Activated CD8-positive, alpha-beta memory T cell treated with anti-CD3 and anti-CD28 coated beads for 24 hours (primary cell): ENCODE results near the gene PXMP4.

Source experiments
- DNase-seq: peaks from one replicate; pipeline ENCODE4 v3.0.0-alpha.2; 2020

PXMP4 gene

DNA sequence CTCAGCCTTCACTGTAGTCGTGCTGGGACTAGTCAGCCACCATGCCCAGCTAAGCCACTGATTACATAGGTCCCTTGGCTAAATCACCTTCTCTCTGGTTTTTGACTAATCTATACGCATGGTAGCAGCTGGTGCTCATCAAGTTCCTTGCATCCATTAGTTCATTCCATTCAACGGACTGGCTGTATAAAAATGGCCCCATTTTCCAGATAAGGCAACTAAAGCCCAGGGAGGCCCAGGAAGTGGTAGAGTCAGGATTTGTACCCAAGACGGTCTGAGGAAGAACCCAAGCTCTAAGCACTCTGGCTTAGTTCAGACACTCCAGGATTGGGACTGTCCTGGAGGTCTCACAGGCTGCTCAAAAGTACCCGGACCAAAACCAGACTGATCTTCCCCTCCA is 38.8 kb downstream of the PXMP4 start:
- DNase-seq, result no peak

DNA sequence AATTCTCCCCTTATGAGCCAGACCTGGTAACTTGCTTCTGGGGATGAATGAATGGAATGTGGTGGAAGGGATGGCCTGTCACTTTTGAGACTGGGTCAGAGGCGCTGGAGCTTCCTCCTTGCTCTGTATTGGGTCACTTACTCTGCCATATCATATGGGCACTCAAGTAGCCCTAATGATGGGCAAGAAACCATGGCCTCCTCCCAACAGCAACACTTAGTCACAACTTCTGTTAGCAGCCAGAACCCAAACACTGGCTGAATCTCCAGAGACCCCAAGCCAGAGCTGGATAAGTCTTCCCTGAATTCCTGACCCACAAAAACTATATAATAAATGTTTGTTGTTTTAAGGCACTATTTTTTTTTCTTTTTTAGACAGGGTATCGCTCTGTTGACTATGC is 39.4 kb downstream of the PXMP4 start:
- no peak for DNase-seq

DNA sequence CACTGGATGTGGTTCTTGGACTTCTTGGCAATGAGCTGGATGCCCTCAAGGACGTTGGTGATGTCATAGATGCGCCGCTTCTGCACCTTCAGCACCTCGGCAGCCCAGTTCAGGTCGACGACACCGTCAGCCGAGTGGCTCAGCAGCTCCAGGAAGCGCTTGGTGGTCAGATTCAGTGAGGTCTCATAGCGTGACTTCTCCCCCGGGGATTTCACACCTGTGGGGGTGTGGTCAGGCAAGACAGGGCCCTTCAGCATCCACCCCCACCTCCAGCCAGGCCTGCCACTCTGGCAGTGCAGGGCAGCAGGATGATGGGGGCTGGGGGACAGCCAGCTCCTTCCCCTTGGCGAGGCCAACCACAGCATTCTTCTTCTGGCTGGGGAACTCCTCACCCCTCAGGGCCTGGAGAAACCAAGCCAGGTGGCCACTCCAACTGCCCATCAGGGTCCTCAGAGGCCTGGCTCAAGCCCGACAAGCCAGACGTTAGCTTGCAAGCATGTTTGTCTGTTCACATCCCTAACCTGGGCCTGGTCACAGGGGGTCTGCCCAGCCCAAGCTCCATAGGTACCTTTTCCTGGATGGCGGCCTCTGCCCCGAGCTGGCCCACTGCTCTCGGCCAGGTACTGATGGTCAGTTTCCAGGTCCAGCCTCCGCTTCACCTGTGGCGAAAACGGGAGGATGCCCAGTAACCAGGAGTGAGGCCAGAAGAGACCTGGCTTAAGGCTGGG is 40.2 kb downstream of the PXMP4 start:
- DNase-seq, result no peak

DNA sequence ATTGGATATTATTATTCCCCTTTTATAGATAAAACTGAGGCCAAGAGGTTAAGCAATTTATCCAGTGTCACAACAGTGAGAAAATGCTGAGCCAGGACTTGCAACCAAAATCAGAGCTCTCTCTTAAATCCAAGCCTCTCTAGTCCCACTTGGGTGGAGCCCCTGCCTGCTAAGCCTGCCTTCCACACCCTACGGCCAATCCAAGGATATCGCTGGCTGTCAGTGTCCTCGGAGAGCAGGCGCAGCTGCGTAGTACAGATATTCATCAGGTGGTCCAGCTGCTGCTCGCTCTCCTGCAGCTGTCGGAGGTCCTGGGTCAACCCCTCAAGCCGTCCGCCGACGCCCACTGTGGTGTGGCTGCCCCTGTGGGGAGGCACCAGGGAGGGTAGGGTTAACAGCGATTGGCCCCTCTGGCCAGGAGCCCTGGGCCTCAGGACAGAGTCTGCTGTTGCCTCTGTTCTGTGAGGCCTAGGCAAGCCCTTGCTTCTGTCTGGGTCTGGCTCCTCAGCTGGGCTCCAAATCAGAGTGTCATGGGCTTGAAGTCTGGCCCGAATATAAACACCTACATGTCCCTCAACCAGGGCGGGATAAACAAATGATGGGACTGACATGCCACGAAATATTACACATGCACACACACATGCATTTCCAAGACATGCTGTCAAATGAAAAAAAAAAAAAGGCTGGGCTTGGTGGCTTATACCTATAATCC is 42.0 kb downstream of the PXMP4 start:
- DNase-seq, result no peak

DNA sequence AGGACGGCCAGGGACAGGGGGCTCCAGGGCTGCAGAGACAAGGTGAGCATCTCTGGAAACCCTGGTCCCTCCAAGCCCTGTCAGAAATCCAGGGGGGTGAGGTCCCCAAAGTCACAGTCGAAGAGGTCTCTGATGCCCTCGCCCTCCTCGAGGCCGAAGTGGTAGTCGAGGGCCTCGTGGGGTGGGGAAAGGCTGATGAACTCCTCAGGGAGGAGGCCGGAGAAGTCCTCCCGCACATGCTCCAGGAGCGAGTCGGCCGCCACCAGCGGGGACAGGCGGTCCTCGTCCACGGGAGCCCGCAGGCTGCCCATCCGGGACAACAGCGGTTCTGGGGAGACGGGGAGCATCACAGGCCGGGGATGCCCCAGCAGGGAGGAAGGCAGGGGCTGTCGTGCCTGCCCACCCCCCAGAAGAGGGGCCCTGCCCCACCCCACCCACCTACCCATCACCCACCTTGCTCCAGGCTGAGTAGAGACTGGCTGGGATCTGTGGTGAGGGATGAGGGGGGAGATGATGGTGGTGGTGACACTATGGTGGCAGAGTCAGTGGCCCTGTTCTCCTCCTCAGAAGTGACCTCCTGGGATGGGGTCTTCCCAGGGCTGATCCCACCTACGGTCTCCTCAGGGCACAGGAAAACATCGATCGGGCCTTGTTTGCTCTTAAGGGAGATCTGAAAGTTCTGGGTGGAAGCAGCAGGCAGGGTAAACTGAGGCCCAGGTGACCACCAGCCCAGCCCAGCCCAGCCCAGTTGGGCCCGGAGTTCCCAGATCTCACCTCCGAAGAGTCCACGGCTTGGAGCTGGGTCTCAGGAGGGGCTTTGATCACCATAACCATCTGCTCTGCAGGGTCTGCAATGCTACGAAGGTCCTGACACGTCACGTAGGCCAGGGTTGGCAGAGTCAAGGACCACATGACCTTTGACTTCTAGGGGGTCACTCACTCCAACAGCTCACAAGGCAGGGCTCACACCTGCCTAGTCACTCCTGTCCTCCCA is 43.2 kb downstream of the PXMP4 start:
- peak; percentile 54 for DNase-seq

DNA sequence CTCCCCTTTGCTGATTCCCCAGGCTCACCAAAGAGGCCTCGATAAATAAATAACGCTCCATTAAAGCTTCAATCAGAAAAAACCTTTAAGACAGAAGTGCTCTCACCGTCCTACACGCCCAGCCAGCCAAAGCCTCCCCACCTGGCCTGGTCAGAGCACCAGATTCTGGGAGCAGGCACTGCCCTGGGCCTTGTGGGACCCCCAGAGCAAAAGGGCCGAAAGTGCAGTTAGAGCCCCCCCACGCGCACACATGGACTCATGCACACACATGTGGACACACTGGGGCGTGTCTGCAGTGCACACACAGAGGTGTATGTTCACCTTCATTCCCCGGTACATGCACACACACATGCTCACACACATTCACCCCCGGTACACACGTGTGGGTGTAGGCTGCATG is 44.0 kb downstream of the PXMP4 start:
- no peak for DNase-seq

DNA sequence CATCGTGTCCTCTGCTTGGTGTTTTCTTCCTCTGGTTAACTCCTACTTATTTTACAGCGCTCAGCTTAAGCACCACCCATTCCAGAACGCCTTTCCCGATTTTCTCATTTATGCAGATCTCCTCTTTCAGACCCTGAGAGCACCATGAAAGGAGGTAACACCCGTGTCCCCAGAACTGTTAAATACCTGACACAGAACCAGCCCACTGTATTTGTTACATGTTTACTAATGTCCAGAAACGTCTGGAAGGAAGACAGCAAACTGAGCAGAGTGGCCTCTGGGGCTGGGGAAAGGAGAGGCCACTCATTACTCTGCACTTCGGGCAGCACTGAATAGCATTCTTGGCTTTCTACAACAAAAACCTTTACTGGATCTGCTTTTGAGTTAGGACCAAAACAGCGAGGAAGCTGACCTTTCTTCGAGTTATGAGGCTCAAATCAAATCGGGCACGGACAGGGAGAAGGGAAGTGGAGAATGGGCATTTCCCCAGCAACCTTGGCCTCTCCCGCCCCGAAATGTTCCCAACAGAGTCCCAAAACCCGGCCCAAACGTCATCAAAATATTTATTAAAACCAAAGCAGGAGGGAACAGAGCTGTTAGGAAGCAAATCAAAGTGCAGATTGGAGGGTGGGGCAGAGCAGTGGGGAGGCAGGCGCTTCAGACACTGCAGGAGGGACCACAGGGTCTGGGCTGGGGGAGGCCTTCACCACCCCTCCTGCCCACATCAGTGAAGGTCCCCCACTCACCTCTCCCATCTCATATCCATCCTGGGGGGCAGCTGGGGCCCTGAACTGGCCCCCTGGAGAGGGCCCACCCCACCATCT is 44.8 kb downstream of the PXMP4 start:
- no peak for DNase-seq

DNA sequence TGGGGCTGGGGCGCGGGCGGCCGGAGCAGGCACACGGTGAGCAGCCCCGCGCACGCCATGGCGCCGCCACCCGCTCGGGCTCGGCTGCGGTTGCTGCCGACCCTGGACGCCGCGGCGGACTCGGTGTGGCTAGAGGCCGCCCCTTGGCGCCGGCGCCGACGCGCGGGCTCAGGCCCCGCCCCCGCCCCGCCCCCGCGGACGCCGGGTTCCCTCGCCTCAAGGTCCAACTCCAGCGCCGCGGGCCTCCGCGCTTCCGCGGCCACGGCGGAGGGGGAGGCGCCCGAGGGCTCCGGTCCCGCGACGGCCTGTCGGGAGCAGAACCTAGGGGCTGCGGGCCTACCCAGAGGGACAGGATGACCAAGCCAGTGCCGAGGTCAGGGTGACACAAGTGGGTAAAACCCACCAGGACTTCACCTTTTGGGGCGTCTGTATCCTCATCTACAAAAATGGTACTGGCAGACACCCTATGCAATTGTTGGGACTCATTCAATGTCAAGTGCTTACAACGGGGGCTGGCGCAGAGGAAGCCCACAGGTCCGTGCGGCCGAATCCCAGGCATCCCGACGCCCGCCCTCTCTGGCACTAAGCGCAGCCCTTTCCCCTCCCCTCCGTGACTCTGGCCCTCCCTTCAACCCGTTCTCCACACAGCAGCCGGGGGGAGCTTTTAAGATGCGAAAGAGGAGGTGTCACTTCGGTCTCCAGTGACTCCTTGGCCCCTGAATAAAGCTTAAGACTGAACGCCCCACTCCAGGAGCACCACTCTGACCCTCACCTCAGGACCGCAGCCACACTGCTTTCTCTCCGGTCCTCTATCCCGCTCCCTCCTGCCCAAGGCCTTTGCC is 45.6 kb downstream of the PXMP4 start, which contains the start of gene NECAB3:
Gene NECAB3, minus strand, starts transcription at position 135 of the 842 bp plus-strand sequence. Its CDS starts 76 bp downstream, at position 59.
- peak; percentile 89 for DNase-seq

DNA sequence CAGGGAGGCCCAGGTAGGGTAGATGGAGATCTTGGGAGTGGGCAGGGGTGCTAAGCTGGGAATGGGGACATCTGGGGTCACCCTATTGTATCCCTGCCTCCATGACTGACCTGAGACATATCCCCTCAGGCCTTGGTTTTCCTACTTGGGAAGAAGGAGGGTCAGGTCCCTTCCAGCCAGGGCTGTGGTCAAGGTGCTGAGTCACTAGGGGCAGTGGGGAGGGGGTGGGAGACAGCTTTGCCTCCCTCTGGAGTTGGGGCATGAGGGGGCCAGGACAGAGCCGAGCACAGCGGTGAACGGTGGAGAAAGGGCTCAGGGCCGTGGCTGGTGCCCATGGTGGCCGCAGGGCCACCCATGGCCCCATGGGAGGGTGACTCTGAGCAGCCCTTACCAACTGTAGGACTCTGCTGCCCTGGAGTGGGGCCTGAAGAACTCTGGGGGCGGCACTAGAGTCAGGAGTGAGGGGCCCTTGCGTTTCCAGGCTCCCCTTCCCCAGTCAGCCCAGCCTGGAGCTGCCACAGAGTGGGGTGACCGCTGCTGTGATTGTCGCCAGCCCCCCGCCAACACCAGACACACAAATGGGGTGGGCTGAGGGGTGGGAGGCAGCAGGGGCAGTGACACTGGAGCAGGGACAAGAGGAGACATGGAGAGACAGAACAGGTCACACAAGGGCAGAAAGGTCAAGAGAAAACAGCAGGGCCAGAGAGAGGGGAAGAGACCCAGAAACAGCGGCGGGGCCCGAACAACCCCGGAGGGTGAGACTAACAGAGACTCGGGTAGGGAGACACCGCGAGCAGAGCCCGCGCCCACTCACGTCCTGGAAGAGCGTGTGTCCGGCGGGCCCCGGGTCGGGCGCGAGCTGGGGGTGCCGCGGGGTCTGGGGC is 46.5 kb downstream of the PXMP4 start:
- peak; percentile 71 for DNase-seq

DNA sequence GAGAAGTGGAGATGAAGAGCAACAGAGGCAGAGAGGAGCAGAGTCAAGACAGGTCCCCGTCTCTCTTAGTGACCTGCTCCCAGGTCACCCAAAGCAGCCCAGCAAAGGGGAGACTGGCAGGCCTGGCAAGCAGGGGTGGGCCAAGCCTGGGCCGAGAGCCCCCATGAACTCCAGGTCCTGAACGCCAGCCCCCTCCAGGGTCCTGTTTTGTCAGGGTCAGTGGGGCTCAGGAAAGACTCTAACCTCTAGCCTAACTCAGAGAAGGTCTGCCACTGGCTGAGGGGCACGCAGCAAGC is 47.0 kb downstream of the PXMP4 start:
- no peak for DNase-seq

DNA sequence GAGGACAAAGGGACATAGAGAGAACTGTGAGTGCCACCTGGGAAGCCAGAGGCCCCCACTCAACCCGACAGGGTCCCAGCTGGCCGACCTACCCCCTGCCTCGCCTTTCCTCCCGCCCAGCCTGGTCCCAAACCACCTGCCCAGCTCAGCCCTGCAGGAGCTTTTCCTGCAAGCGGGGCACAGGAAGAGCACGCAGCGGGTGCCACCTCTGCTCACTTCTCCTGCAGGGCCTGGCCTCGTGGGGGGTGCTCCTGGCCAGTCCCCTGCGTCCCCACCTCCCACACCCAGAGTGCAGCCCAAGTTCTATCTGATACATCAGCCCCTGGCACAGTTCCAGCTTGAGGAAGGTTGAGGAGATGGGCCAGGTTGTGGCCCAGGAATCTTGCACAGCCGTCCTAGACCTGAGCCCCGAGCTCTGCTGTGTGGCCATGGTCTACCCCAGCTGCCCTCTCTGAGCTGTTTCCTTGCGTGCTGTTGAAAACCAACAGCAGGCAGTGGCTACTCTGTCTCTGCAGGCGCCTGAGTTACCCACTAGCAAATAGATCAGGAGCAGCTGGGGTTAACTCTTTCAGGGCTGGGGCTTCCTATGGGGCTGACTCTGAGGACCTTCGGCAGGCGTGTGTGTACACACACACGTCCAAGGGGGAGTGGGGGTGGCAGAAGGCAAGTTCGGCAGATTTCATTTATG is 47.5 kb downstream of the PXMP4 start:
- DNase-seq, result no peak

DNA sequence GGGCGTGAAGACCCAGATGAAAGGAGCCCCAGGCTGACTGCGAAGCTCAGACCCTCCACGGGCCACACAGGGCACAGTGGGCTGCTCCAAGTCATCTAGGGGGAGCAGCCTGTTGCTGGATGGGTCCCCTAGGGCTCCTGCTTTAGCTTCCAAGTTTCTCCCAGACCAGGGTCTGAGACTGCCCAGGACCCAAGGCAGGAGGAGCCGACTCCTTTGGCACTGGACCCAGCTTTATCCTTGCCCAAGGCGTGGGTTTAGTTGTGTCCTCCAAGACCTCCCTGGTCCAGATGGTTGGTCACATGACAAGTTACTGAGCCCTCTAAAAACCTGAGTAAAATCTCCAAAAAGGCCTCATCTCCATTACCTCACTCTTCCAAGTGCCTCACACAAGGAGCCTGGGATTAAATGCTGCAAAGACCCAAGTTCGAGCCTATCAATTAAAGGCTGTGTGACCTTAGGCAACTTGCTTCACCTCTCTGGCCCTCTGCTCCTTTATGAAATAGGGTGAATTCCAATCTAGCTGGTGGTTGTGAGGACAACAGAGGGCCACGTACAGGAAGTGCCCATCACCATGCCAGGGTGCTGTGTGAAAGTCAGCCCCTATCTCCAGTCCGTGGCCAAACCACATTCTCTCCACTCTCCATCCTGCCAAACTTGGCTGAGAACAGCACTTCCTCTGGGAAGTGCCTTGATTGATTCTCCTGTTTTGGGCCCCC is 48.4 kb downstream of the PXMP4 start:
- no peak for DNase-seq

DNA sequence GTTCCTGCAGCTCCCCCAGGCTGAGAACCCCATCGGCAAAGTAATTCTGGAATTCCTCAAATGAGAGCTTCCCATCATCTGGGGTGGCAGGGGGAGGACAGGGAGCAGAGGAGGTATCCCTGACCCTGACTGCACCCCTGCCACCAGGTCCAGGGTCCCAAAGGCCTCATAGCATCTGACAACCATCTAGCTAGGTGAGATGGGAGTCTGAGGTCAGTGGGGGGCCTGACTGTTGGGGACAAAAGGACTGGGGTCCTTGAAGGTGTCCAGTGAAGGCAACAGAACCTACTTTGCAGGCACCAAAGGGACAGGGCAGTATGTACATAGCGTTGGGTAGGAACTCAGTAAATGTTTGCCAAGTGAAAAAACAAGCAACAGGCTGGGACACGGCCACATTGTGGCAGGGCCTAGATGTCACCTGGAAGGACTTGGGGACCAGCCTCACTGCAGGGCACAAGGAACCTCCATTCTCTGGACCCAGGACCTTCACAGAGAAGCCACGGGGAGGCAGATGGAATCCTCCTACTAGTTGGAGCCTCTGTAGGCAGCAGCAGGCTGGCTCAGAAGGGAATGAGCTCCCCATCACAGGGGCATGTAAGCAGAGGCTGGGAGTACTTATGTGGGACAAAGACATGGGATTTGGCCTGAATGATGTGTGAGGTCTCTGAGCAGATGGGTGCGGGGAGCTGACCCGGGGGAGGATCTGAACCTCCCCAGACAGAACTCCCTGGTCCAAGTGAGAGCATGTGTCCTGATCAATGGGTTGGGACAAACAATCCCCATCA is 49.2 kb downstream of the PXMP4 start:
- DNase-seq, result no peak

DNA sequence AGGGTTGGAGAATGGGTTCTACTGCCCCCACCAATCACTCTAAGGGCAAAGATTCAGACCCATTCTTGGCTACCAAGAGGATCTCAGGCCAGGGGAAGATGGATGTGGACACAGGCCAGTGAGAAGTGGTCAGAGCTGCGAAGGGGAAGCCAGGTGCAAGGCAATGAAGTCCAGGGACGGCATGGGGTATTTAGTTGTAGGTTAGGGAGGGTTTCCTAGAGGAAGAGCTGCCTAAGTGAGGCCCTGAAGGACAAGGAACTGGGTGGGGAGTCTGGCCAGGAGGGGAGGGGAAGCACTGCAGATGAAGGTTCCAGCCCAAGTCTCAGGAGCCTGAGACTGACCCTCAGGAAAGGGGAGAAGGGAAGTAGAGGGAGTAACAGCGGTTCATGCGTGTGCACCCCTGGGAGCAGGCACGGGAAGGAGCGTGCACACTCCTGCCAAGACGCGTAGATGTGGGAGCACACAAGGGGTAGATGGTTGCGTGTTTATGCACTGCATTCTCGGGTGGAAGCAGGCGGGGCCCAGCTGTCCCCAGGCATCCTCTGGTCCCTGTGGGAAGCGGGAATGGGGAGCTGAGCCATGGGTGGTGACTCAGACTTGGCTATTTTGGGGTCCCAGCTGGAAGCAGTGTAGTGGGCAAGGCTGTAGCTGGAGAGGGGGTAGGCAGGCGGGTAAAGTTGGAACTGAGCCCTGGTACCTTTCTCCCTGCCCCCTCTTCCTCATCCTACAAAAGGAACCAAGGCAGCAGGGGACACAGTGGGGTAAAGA is 50.1 kb downstream of the PXMP4 start:
- no peak for DNase-seq

DNA sequence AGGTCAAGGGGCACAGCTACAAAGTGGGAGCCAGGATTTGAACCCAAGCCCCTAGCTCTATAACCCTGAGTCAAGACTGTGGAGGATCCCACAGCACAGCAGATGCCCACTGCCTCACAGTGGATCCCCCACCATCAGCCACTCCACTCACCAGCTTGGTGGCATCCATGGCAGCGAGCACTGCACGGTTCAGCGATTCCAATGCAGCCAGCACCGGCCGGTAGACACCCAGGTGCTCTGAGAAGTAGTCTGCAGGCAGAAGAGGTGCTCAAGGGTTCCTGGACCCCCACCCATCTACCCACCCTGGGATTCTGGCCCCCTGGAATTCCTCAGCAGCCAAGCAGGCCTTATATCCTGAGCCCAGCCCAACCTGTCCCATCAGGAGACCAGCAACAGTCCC is 50.9 kb downstream of the PXMP4 start:
- no peak for DNase-seq

DNA sequence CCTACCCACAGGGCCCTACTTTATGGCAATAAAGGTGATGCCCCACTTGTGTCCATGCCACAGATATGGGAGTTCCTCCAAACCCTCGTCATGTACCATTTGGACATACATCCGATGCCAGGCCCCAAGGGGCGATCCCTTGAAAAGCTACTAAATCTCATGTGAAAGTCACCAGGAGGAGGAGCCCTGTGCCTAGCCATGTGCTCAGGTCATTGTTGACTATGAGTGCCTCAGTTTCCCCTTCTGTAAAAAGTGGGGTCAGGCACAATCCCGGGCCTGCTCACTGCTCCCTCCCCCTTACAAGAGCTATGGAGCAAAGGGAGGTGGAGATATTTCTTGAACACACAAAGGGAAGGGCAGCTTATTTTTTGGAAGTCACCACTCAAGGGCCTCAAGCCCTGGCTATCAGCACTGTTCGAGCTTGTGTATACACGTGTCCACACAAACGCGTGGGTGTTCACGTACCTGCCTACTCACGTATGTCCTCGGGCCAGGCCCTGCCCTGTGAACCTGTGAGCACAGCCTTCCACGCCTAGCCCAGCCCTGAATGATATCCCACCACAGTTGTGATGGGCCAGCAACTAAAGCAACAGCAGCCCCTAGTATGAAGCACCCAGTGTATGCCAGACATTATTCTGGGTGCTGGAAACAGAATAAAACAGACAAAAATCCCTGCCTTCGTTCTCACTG is 51.5 kb downstream of the PXMP4 start:
- no peak for DNase-seq
